ENCODE results near the gene SEMA3E.

GRCh38 chr7:83643012-83643411 lies 5.9 kb downstream of the SEMA3E start:
- TF ChIP-seq TAF1 (IDR thresholded peaks at IDR 0.05; ENCODE audit: borderline replicate concordance, low read depth, low read length) (no peak), YY1 (IDR thresholded peaks at IDR 0.05; ENCODE audit: low read depth, low read length) (no peak), CTCF (IDR thresholded peaks at IDR 0.05 in 2 of 3, conservative IDR thresholded peaks at IDR 0.05 in 1 of 3; ENCODE audit: control insufficient read depth in 2 of 3, extremely low read depth in 1 of 3, insufficient read depth in 1 of 3, low read depth in 3 of 3, low read length in 3 of 3) (no peak), NFXL1 (IDR thresholded peaks at IDR 0.05; ENCODE audit: borderline replicate concordance) (no peak), MTA3 (IDR thresholded peaks at IDR 0.05; ENCODE audit: borderline replicate concordance, low read length) (no peak), RFX5 (IDR thresholded peaks at IDR 0.05; ENCODE audit: low read depth, low read length) (no peak), ZNF687 (IDR thresholded peaks at IDR 0.05) (no peak), ETV6 (conservative IDR thresholded peaks at IDR 0.05 in 1 of 2, IDR thresholded peaks at IDR 0.05 in 1 of 2; ENCODE audit: borderline replicate concordance in 1 of 2, low read depth in 1 of 2) (no peak), MYC (IDR thresholded peaks at IDR 0.05; ENCODE audit: insufficient read depth, insufficient read length, insufficient replicate concordance, low read length, severe bottlenecking) (no peak), NFYB (IDR thresholded peaks at IDR 0.05; ENCODE audit: insufficient read depth, low read depth, low read length) (no peak), SP1 (IDR thresholded peaks at IDR 0.05; ENCODE audit: low read depth, low read length) (no peak), FOS (IDR thresholded peaks at IDR 0.05; ENCODE audit: borderline replicate concordance, extremely low read depth, insufficient read length) (no peak)

Data from GM12878 (cell line).